ENCODE data around the gene SIAH3. TPM values are rescaled to one million over a fixed set of nuclear protein-coding genes. Genes with fewer than 3 reads are reported as not detected.

Gene SIAH3
- total RNA-seq, 1 experiment from 2014 or later = not detected

- no peaks in the 10 kb centered on the region for H3K36me3 ChIP-seq (ENCODE audit: low read depth, low read length)
- no peak overlapping the region for H3K27ac ChIP-seq (ENCODE audit: low read length)
- no peaks in the 10 kb centered on the region for H3K9me3 ChIP-seq (ENCODE audit: low read length)
- H3K4me1 ChIP-seq (ENCODE audit: insufficient read depth, low read length) = no peaks in the 10 kb centered on the region
- no peaks in the 10 kb centered on the region for H3K79me2 ChIP-seq (ENCODE audit: low read length)
- CTCF ChIA-PET = no interaction called here
- no peak overlapping the region for H2AFZ ChIP-seq (ENCODE audit: low read length)
- no TSS peak for BruUV-seq (replicated peaks)
- intact Hi-C loops (cut with micrococcal nuclease) = no loop called here
- no peaks in the 10 kb centered on the region for H4K20me1 ChIP-seq (ENCODE audit: low read length)
- H3K9ac ChIP-seq (ENCODE audit: low read length) = no peak overlapping the region
- H3K9me2 ChIP-seq (replicated peaks; ENCODE audit: low read length) = no peaks in the 10 kb centered on the region
- ATAC-seq (no peak), DNase-seq (no peak)
- POLR2A ChIA-PET (ENCODE audit: unreplicated experiment) = no interaction called here
- H3K4me2 ChIP-seq (ENCODE audit: low read length) = no peak overlapping the region
- no peak overlapping the region for H3K4me3 ChIP-seq (ENCODE audit: low read length)
- 0 out of 2 replicates have a peak, but pooled peaks cover 3% of the 10 kb centered on the region for H3K27me3 ChIP-seq (ENCODE audit: low read length)
- no peaks in the 10 kb centered on the region for H3F3A ChIP-seq (ENCODE audit: low read length, unreplicated experiment)
- TF ChIP-seq CTCF (conservative IDR thresholded peaks at IDR 0.05; ENCODE audit: low read depth, low read length) (no peak), EZH2 (IDR thresholded peaks at IDR 0.05; ENCODE audit: low read length, unreplicated experiment) (no peak), EZH2phosphoT487 (IDR thresholded peaks at IDR 0.05; ENCODE audit: borderline replicate concordance, low read length) (no peak)
Measured at GRCh38 chr13:45827318-45827717, 24.2 kb downstream of the SIAH3 start.

GRCh38 chr13:45826731-45827130, 24.8 kb downstream of the SIAH3 start:
- H2AFZ ChIP-seq (ENCODE audit: low read length) = no peak overlapping the region

GRCh38 chr13:45825387-45825650, 26.2 kb downstream of the SIAH3 start:
- POLR2A ChIA-PET (ENCODE audit: unreplicated experiment) = no interaction called here
- H3K4me2 ChIP-seq (ENCODE audit: low read length) = no peak overlapping the region
- BruUV-seq (replicated peaks) = no TSS peak
- 0 out of 2 replicates have a peak, but pooled peaks cover 8% of the 10 kb centered on the region for H3K27me3 ChIP-seq (ENCODE audit: low read length)
- no peaks in the 10 kb centered on the region for H3K9me3 ChIP-seq (ENCODE audit: low read length)
- CTCF ChIA-PET = no interaction called here
- H4K20me1 ChIP-seq (ENCODE audit: low read length) = no peaks in the 10 kb centered on the region
- TF ChIP-seq EZH2 (IDR thresholded peaks at IDR 0.05; ENCODE audit: low read length, unreplicated experiment) (no peak), EZH2phosphoT487 (IDR thresholded peaks at IDR 0.05; ENCODE audit: borderline replicate concordance, low read length) (no peak), CTCF (conservative IDR thresholded peaks at IDR 0.05; ENCODE audit: low read depth, low read length) (no peak)
- DNase-seq = no peak
- H3F3A ChIP-seq (ENCODE audit: low read length, unreplicated experiment) = no peaks in the 10 kb centered on the region
- no peak overlapping the region for H3K9ac ChIP-seq (ENCODE audit: low read length)
- H3K27ac ChIP-seq (ENCODE audit: low read length) = no peak overlapping the region
- H3K36me3 ChIP-seq (ENCODE audit: low read depth, low read length) = no peaks in the 10 kb centered on the region
- H3K4me3 ChIP-seq (ENCODE audit: low read length) = no peak overlapping the region
- no peaks in the 10 kb centered on the region for H3K79me2 ChIP-seq (ENCODE audit: low read length)
- intact Hi-C loops (cut with micrococcal nuclease) = no loop called here
- no peak overlapping the region for H2AFZ ChIP-seq (ENCODE audit: low read length)
- H3K9me2 ChIP-seq (replicated peaks; ENCODE audit: low read length) = no peaks in the 10 kb centered on the region
- no peak for ATAC-seq
- no peaks in the 10 kb centered on the region for H3K4me1 ChIP-seq (ENCODE audit: insufficient read depth, low read length)

More at GRCh38 chr13:45826731-45827130, 24.8 kb downstream of the SIAH3 start:
- no peaks in the 10 kb centered on the region for H3K9me2 ChIP-seq (replicated peaks; ENCODE audit: low read length)
- H3K4me3 ChIP-seq (ENCODE audit: low read length) = no peak overlapping the region
- DNase-seq (no peak), ATAC-seq (no peak)
- no peaks in the 10 kb centered on the region for H3K4me1 ChIP-seq (ENCODE audit: insufficient read depth, low read length)
- no peak overlapping the region for H3K27ac ChIP-seq (ENCODE audit: low read length)
- H3K79me2 ChIP-seq (ENCODE audit: low read length) = no peaks in the 10 kb centered on the region
- H3K36me3 ChIP-seq (ENCODE audit: low read depth, low read length) = no peaks in the 10 kb centered on the region
- TF ChIP-seq EZH2 (IDR thresholded peaks at IDR 0.05; ENCODE audit: low read length, unreplicated experiment) (no peak), CTCF (conservative IDR thresholded peaks at IDR 0.05; ENCODE audit: low read depth, low read length) (no peak), EZH2phosphoT487 (IDR thresholded peaks at IDR 0.05; ENCODE audit: borderline replicate concordance, low read length) (no peak)
- no peaks in the 10 kb centered on the region for H3K9me3 ChIP-seq (ENCODE audit: low read length)
- no peaks in the 10 kb centered on the region for H4K20me1 ChIP-seq (ENCODE audit: low read length)
- H3K27me3 ChIP-seq (ENCODE audit: low read length) = 0 out of 2 replicates have a peak, but pooled peaks cover 6% of the 10 kb centered on the region
- intact Hi-C loops (cut with micrococcal nuclease) = no loop called here
- no peak overlapping the region for H3K9ac ChIP-seq (ENCODE audit: low read length)
- no peaks in the 10 kb centered on the region for H3F3A ChIP-seq (ENCODE audit: low read length, unreplicated experiment)
- H3K4me2 ChIP-seq (ENCODE audit: low read length) = no peak overlapping the region
- no TSS peak for BruUV-seq (replicated peaks)
- CTCF ChIA-PET = no interaction called here
- POLR2A ChIA-PET (ENCODE audit: unreplicated experiment) = no interaction called here

Data from PC-3 (cell line).